Lower leg skin (tissue), 3 donors: Measurements from ENCODE around the gene COX14.

Source experiments
- CTCF ChIP-seq, 3 donors: fragments of 450-650 bp; IDR thresholded peaks; one replicate each; pipeline ENCODE4 v1.5.1; 2016; ENCODE audit warnings: antibody characterized with exemption in 3 of 3, mild to moderate bottlenecking in 3 of 3, moderate library complexity in 2 of 3
- POLR2A ChIP-seq, 2 donors: fragments of 450-650 bp; IDR thresholded peaks; one replicate each; pipeline ENCODE4 v1.6.1; 2016 to 2017; ENCODE audit warnings: antibody characterized with exemption in 2 of 2, mild to moderate bottlenecking in 1 of 2, moderate library complexity in 1 of 2

GRCh38 chr12:50102646-50103309 lies 9.3 kb upstream of the COX14 start:
- TF ChIP-seq CTCF (IDR thresholded peaks at IDR 0.05) = no peak
- no peak for TF ChIP-seq POLR2A (IDR thresholded peaks at IDR 0.05)
